GM13977 (cell line): ENCODE data around the gene RXFP4.

Source experiments
- DNase-seq: peaks from one replicate; pipeline ENCODE4 v3.0.0; 2012; ENCODE audit warnings: low spot score
- CTCF ChIP-seq: IDR thresholded peaks from 2 replicates; pipeline ENCODE4 v1.5.1; 2012; ENCODE audit warnings: mild to moderate bottlenecking, control low read depth; ENCODE audit not compliant: insufficient read depth; ENCODE audit errors: extremely low read depth, missing control alignments
- in situ Hi-C: fragments of 300-500 bp; cut with MboI; formaldehyde crosslinking; loops from one replicate; pipeline ENCODE4 v1.12.0; 2022; ENCODE audit warnings: low sequenced_read_pairs, low pct_unique_long_range_greater_than_20kb, mixed read lengths, inconsistent platforms; ENCODE audit not compliant: unreplicated experiment

Gene RXFP4

GRCh38 chr1:155966135-155966534, 24.7 kb downstream of the RXFP4 start:
- TF ChIP-seq CTCF = no peak
- in situ Hi-C loops = no loop called here
- no peak for DNase-seq

- no peak for DNase-seq
- TF ChIP-seq CTCF = no peak
- in situ Hi-C loops = no loop called here
These were observed 25.3 kb downstream of the RXFP4 start for GRCh38 chr1:155966750-155967149.

- in situ Hi-C loops = no loop called here
- TF ChIP-seq CTCF = no peak
These were observed 26.1 kb downstream of the RXFP4 start for GRCh38 chr1:155967341-155968050.

GRCh38 chr1:155968051-155968400, 26.6 kb downstream of the RXFP4 start:
- DNase-seq = no peak
- in situ Hi-C loops = no loop called here
- no peak for TF ChIP-seq CTCF

More at GRCh38 chr1:155967341-155968050, 26.1 kb downstream of the RXFP4 start:
- no peak for DNase-seq

- in situ Hi-C loops = no loop called here
- DNase-seq = no peak
- TF ChIP-seq CTCF = no peak
These were observed 27.2 kb downstream of the RXFP4 start for GRCh38 chr1:155968670-155969069.

- no peak for TF ChIP-seq CTCF
- DNase-seq = no peak
- in situ Hi-C loops = no loop called here
These were observed 27.9 kb downstream of the RXFP4 start for GRCh38 chr1:155969377-155969791.
